Kidney (tissue), 14 donors: ENCODE data around the gene TMPRSS11A. TPM values are rescaled to one million over a fixed set of nuclear protein-coding genes. Genes with fewer than 3 reads are reported as not detected.

Experiments used
- DNase-seq, 5 donors: peaks; one replicate each; pipeline ENCODE4 v3.0.0-alpha.2; 2013 to 2020
- FAIRE-seq: peaks from 2 replicates; lab custom pipeline; 2012; peaks lifted over from hg19 to GRCh38; lab: Jason Lieb, UNC
- H3K27ac ChIP-seq, 2 donors: one replicate each; pipeline ENCODE4 v1.7.0; 2013; ENCODE audit warnings: low read depth in 2 of 2, low read length in 2 of 2, inconsistent platforms in 1 of 2
- H3K27me3 ChIP-seq: one replicate; pipeline ENCODE4 v1.7.1; 2013; ENCODE audit warnings: low read length, inconsistent platforms; ENCODE audit not compliant: control insufficient read depth, insufficient read depth
- H3K36me3 ChIP-seq, 3 donors: one replicate each; pipeline versions ENCODE4 v1.7.0 to v1.7.1; 2013; ENCODE audit warnings: low read length in 3 of 3, control low read depth in 1 of 3, inconsistent platforms in 1 of 3; ENCODE audit not compliant: insufficient read depth in 3 of 3, control insufficient read depth in 2 of 3
- H3K4me1 ChIP-seq, 3 donors: one replicate each; pipeline versions ENCODE4 v1.7.0 to v1.7.1; 2013; ENCODE audit warnings: low read length in 3 of 3, inconsistent platforms in 1 of 3, low read depth in 1 of 3; ENCODE audit not compliant: control insufficient read depth in 2 of 3, insufficient read depth in 2 of 3
- H3K4me3 ChIP-seq, 3 donors: one replicate each; pipeline versions ENCODE4 v1.7.0 to v1.8.1; 2013; ENCODE audit warnings: low read length in 3 of 3, control low read depth in 1 of 3, inconsistent platforms in 1 of 3
- H3K9ac ChIP-seq, 3 donors: one replicate each; pipeline versions ENCODE4 v1.7.0 to v1.7.1; 2013; ENCODE audit warnings: low read length in 3 of 3, control low read depth in 1 of 3, inconsistent platforms in 1 of 3
- H3K9me3 ChIP-seq, 3 donors: one replicate each; pipeline versions ENCODE4 v1.7.0 to v1.7.1; 2013; ENCODE audit warnings: low read length in 3 of 3, control low read depth in 1 of 3, inconsistent platforms in 1 of 3; ENCODE audit not compliant: control insufficient read depth in 2 of 3, insufficient read depth in 1 of 3
- intact Hi-C: fragments of 100-400 bp; cut with DNase I; formaldehyde crosslinking; loops from one replicate; pipeline ENCODE4 v1.11.1; 2022
- polyA plus RNA-seq: library from polyadenylated mRNA; stranded (reverse); fragments of 350-450 nt; fragmentation: Illumina TruSeq; extraction: RNeasy Lipid Tissue Mini Kit (QIAGEN cat#74804); gene quantifications from one replicate; pipeline ENCODE4 v1.2.3, GENCODE V29; 2014; ENCODE audit warnings: low read depth, low replicate concordance; ENCODE audit not compliant: insufficient read depth
- total RNA-seq: library from RNA; stranded (reverse); fragmentation: NEBNext Ultra II Directional; extraction: Animal tissue kit (Norgen Biotek cat#: 25700); gene quantifications from one replicate; pipeline ENCODE4 v1.2.1, GENCODE V29; 2021
- TF ChIP-seq, protein P1 (sequence below): IDR thresholded peaks from 3 replicates; pipeline ENCODE4 v1.5.1; 2012; ENCODE audit warnings: mild to moderate bottlenecking, moderate library complexity, borderline replicate concordance; ENCODE audit not compliant: insufficient read depth; ENCODE audit errors: extremely low read depth
- donor health status: control.
- donor health status: control.
- donor health status: control.
- donor health status: control.
- donor health status: control.
- donor health status: DM: yes; HTN: yes; CAD: no.
- donor health status: Normal renal cell carcinoma (clear cell type).

The TMPRSS11A gene
- total and polyA plus RNA-seq, 2 donors from 2014 or later = not detected

DNA sequence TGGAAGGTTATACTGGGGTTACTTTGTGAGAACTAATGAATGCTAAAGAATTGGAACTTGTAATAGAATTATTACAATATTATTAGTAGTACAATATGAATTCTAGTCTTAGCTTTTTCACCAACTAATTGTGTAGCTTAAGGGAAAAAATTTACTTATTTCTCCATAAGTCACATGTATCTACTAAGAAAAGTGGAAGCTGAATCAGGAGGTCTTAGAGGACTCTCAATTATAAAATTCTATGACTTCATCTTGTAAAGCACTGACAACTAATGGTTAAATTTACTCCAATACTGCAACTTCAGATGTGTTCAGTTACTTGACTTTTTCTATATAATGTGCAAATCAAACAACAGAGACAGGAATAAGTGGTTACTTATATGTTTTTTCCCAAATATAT lies 78.6 kb downstream of the TMPRSS11A start:
- H3K27ac ChIP-seq = no peak overlapping the region
- TF ChIP-seq, protein P1, sequence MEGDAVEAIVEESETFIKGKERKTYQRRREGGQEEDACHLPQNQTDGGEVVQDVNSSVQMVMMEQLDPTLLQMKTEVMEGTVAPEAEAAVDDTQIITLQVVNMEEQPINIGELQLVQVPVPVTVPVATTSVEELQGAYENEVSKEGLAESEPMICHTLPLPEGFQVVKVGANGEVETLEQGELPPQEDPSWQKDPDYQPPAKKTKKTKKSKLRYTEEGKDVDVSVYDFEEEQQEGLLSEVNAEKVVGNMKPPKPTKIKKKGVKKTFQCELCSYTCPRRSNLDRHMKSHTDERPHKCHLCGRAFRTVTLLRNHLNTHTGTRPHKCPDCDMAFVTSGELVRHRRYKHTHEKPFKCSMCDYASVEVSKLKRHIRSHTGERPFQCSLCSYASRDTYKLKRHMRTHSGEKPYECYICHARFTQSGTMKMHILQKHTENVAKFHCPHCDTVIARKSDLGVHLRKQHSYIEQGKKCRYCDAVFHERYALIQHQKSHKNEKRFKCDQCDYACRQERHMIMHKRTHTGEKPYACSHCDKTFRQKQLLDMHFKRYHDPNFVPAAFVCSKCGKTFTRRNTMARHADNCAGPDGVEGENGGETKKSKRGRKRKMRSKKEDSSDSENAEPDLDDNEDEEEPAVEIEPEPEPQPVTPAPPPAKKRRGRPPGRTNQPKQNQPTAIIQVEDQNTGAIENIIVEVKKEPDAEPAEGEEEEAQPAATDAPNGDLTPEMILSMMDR = no peak
- no peak for FAIRE-seq

DNA sequence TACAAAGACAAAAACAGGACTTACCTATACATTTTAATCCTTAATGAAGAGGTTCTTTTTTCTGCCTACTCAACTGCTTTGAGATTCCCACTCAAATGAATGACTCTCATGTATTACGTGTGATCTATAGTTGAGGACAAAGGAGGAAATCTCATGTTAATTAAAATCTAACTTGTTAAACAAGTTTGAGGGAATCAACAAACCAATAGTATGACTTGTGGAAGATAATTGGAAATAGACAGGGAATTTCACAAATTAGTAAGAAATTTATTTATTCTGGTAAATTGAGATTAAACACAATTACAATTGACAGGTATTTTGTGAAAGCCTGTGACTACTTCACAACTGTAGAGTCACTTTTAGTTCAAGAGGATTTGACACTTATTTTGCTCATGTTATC lies 79.4 kb downstream of the TMPRSS11A start, which contains the start of gene TMPRSS11D:
TMPRSS11D (minus strand) TSS at position 101 of the 400 bp plus-strand sequence; CDS start at position 32, 69 bp downstream.
- Histone ChIP-seq H3K27me3 (no peaks in the 10 kb centered on the region), H3K9me3 (no peaks in the 10 kb centered on the region), H3K36me3 (no peaks in the 10 kb centered on the region), H3K4me3 (no peak within 1 kb of the TSS), H3K9ac (no peak within 1 kb of the TSS), H3K27ac (no peak within 1 kb of the TSS), H3K4me1 (no peaks in the 10 kb centered on the region)
- intact Hi-C loops = no loop called here
- DNase-seq = no peak
- TF ChIP-seq, protein P1 = no peak
- no peak for FAIRE-seq

More for the DNA sequence above, 78.6 kb downstream of the TMPRSS11A start:
- intact Hi-C loops = no loop called here
- no peak overlapping the region for H3K9ac ChIP-seq
- H3K4me1 ChIP-seq = no peaks in the 10 kb centered on the region
- no peaks in the 10 kb centered on the region for H3K9me3 ChIP-seq
- H3K36me3 ChIP-seq = no peaks in the 10 kb centered on the region
- H3K27me3 ChIP-seq = no peaks in the 10 kb centered on the region
- no peak for DNase-seq
- no peak overlapping the region for H3K4me3 ChIP-seq

DNA sequence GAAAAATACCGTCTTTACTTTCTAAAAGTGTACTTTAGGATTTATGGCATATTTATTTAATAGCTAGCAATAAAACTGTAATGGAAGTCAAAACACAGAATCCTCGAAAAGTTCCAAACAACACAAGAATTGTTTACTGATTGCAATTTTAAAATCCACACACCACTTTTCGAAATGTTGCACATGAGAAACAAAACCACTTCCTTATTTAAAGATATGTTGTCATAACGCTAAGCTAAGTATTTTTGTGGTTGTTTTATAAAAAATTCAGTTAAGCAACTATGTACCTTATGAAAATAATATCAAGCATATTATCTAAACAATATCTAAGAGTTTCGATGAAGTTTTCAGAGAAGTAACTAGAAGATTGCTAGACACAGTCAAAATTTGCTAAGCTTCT lies 79.8 kb downstream of the TMPRSS11A start:
- DNase-seq (no peak), FAIRE-seq (no peak)
- Histone ChIP-seq H3K9me3 (no peaks in the 10 kb centered on the region), H3K9ac (no peak overlapping the region), H3K27me3 (no peaks in the 10 kb centered on the region), H3K4me1 (no peaks in the 10 kb centered on the region), H3K36me3 (no peaks in the 10 kb centered on the region), H3K27ac (no peak overlapping the region), H3K4me3 (no peak overlapping the region)
- intact Hi-C loops = no loop called here
- TF ChIP-seq, protein P1 = no peak
